Measurements from ENCODE around the gene SPON1. TPM values are rescaled to one million over a fixed set of nuclear protein-coding genes. Genes with fewer than 3 reads are reported as not detected.

SPON1 gene
- total and polyA plus RNA-seq, 2 of the 8 experiments (the other 6 are each of a cell fraction or from before 2014, with no cell fraction given), result 1.5 to 5.4 TPM

DNA sequence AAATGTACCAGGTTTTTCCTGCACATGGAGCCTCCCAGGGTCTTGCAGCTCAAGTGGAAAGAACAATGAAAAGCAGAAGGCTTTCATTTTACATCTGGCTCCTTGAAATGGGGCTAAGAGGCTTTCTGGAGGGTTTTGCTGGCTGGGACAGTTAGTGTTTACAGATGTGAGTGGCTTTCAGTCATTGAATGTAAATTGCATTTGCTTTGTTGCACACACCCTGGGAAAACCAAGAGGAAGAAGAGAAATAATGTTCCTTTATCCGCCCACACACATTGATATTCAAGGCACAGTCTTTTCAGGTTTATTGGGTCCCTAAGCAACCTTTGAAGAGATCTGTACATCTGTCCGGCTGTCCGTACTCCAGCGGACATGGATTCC is 144.5 kb downstream of the SPON1 start (continued):
- TF ChIP-seq, protein P1, sequence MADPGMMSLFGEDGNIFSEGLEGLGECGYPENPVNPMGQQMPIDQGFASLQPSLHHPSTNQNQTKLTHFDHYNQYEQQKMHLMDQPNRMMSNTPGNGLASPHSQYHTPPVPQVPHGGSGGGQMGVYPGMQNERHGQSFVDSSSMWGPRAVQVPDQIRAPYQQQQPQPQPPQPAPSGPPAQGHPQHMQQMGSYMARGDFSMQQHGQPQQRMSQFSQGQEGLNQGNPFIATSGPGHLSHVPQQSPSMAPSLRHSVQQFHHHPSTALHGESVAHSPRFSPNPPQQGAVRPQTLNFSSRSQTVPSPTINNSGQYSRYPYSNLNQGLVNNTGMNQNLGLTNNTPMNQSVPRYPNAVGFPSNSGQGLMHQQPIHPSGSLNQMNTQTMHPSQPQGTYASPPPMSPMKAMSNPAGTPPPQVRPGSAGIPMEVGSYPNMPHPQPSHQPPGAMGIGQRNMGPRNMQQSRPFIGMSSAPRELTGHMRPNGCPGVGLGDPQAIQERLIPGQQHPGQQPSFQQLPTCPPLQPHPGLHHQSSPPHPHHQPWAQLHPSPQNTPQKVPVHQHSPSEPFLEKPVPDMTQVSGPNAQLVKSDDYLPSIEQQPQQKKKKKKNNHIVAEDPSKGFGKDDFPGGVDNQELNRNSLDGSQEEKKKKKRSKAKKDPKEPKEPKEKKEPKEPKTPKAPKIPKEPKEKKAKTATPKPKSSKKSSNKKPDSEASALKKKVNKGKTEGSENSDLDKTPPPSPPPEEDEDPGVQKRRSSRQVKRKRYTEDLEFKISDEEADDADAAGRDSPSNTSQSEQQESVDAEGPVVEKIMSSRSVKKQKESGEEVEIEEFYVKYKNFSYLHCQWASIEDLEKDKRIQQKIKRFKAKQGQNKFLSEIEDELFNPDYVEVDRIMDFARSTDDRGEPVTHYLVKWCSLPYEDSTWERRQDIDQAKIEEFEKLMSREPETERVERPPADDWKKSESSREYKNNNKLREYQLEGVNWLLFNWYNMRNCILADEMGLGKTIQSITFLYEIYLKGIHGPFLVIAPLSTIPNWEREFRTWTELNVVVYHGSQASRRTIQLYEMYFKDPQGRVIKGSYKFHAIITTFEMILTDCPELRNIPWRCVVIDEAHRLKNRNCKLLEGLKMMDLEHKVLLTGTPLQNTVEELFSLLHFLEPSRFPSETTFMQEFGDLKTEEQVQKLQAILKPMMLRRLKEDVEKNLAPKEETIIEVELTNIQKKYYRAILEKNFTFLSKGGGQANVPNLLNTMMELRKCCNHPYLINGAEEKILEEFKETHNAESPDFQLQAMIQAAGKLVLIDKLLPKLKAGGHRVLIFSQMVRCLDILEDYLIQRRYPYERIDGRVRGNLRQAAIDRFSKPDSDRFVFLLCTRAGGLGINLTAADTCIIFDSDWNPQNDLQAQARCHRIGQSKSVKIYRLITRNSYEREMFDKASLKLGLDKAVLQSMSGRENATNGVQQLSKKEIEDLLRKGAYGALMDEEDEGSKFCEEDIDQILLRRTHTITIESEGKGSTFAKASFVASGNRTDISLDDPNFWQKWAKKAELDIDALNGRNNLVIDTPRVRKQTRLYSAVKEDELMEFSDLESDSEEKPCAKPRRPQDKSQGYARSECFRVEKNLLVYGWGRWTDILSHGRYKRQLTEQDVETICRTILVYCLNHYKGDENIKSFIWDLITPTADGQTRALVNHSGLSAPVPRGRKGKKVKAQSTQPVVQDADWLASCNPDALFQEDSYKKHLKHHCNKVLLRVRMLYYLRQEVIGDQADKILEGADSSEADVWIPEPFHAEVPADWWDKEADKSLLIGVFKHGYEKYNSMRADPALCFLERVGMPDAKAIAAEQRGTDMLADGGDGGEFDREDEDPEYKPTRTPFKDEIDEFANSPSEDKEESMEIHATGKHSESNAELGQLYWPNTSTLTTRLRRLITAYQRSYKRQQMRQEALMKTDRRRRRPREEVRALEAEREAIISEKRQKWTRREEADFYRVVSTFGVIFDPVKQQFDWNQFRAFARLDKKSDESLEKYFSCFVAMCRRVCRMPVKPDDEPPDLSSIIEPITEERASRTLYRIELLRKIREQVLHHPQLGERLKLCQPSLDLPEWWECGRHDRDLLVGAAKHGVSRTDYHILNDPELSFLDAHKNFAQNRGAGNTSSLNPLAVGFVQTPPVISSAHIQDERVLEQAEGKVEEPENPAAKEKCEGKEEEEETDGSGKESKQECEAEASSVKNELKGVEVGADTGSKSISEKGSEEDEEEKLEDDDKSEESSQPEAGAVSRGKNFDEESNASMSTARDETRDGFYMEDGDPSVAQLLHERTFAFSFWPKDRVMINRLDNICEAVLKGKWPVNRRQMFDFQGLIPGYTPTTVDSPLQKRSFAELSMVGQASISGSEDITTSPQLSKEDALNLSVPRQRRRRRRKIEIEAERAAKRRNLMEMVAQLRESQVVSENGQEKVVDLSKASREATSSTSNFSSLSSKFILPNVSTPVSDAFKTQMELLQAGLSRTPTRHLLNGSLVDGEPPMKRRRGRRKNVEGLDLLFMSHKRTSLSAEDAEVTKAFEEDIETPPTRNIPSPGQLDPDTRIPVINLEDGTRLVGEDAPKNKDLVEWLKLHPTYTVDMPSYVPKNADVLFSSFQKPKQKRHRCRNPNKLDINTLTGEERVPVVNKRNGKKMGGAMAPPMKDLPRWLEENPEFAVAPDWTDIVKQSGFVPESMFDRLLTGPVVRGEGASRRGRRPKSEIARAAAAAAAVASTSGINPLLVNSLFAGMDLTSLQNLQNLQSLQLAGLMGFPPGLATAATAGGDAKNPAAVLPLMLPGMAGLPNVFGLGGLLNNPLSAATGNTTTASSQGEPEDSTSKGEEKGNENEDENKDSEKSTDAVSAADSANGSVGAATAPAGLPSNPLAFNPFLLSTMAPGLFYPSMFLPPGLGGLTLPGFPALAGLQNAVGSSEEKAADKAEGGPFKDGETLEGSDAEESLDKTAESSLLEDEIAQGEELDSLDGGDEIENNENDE (IDR thresholded peaks at IDR 0.05; ENCODE audit: insufficient replicate concordance, low read length), result no peak
- TF ChIP-seq ASH2L (IDR thresholded peaks at IDR 0.05; ENCODE audit: low read length) (no peak), SIX5 (IDR thresholded peaks at IDR 0.05; ENCODE audit: low read depth, low read length) (no peak), CHD1 (IDR thresholded peaks at IDR 0.05; ENCODE audit: low read depth, low read length) (no peak), BRCA1 (IDR thresholded peaks at IDR 0.05; ENCODE audit: low read depth, low read length) (no peak)
- TF ChIP-seq, protein P2, sequence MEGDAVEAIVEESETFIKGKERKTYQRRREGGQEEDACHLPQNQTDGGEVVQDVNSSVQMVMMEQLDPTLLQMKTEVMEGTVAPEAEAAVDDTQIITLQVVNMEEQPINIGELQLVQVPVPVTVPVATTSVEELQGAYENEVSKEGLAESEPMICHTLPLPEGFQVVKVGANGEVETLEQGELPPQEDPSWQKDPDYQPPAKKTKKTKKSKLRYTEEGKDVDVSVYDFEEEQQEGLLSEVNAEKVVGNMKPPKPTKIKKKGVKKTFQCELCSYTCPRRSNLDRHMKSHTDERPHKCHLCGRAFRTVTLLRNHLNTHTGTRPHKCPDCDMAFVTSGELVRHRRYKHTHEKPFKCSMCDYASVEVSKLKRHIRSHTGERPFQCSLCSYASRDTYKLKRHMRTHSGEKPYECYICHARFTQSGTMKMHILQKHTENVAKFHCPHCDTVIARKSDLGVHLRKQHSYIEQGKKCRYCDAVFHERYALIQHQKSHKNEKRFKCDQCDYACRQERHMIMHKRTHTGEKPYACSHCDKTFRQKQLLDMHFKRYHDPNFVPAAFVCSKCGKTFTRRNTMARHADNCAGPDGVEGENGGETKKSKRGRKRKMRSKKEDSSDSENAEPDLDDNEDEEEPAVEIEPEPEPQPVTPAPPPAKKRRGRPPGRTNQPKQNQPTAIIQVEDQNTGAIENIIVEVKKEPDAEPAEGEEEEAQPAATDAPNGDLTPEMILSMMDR (IDR thresholded peaks at IDR 0.05; ENCODE audit: control extremely low read depth in 1 of 3, insufficient read depth in 1 of 3, low read depth in 1 of 3, low read length in 3 of 3), result no peak
- TF ChIP-seq, protein P3, sequence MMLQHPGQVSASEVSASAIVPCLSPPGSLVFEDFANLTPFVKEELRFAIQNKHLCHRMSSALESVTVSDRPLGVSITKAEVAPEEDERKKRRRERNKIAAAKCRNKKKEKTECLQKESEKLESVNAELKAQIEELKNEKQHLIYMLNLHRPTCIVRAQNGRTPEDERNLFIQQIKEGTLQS (IDR thresholded peaks at IDR 0.05; ENCODE audit: insufficient read depth, low read depth, low read length), result no peak
